Naive thymus-derived CD8-positive, alpha-beta T cell (primary cell): ENCODE measurements around the gene DARS1. TPM values are rescaled to one million over a fixed set of nuclear protein-coding genes. Genes with fewer than 3 reads are reported as not detected.
A peak's percentile ranks its signal among the peaks of the same experiment; 100 is the strongest.

ENCODE experiments used
- ATAC-seq, 2 donors: fragments of 150-1000 bp; cut with Tn5 transposase in 1 of 2; sonication (Bioruptor Pico), chemical (Tn5 transposase) in 1 of 2; 1 replicate in 1 of 2; 2 replicates in 1 of 2; pipeline ENCODE4 v1.10.0; 2021; ENCODE audit warnings: mild to moderate bottlenecking in 2 of 2, moderate library complexity in 2 of 2
- POLR2A ChIA-PET: fragments of 350-600 bp; sonication (Branson Sonifier 250); formaldehyde crosslinking; loops from one replicate; lab custom pipeline; 2021; ENCODE audit warnings: antibody characterized with exemption; lab: Charles Lee
- DNase-seq, 10 donors: peaks; one replicate each; pipeline versions ENCODE4 v3.0.0 to v3.0.0-alpha.2; 2020 to 2022
- H3K27ac Mint-ChIP-seq, 10 donors: one replicate each; pipeline ENCODE4 v1.8.0; 2020 to 2022; ENCODE audit warnings: mild to moderate bottlenecking in 10 of 10, mixed read lengths in 10 of 10, moderate library complexity in 4 of 10, inconsistent platforms in 1 of 10
- H3K27me3 Mint-ChIP-seq, 5 donors: one replicate each; pipeline ENCODE4 v1.8.0; 2021 to 2022; ENCODE audit warnings: mixed read lengths in 5 of 5
- H3K36me3 Mint-ChIP-seq, 3 donors: one replicate each; pipeline ENCODE4 v1.8.0; 2020 to 2022; ENCODE audit warnings: mixed read lengths in 3 of 3, mild to moderate bottlenecking in 2 of 3, inconsistent platforms in 1 of 3
- H3K4me1 Mint-ChIP-seq, 4 donors: one replicate each; pipeline ENCODE4 v1.8.0; 2021 to 2022; ENCODE audit warnings: mixed read lengths in 4 of 4
- H3K4me3 Mint-ChIP-seq, 10 donors: one replicate each; pipeline ENCODE4 v1.8.0; 2020 to 2022; ENCODE audit warnings: mild to moderate bottlenecking in 10 of 10, mixed read lengths in 10 of 10, moderate library complexity in 6 of 10, inconsistent platforms in 1 of 10
- H3K9me3 Mint-ChIP-seq, 9 donors: one replicate each; pipeline ENCODE4 v1.8.0; 2020 to 2022; ENCODE audit warnings: mixed read lengths in 9 of 9, mild to moderate bottlenecking in 3 of 9, inconsistent platforms in 1 of 9, moderate library complexity in 1 of 9
- polyA plus RNA-seq, 3 donors: library from polyadenylated mRNA; unstranded; fragments of 300-500 nt; fragmentation: Illumina TruSeq; gene quantifications; one replicate each; pipeline ENCODE4 v1.2.3, GENCODE V29; 2021
- total RNA-seq, 8 experiments: library from RNA in 2 of 8; stranded (reverse) in 2 of 8; gene quantifications; one replicate each; pipeline ENCODE4 v1.2.3 and lab custom pipeline; 2021 to 2026

The DARS1 gene
- total and polyA plus RNA-seq, 5 experiments from 2014 or later = 58.5 to 135 (median 129) TPM

DNA sequence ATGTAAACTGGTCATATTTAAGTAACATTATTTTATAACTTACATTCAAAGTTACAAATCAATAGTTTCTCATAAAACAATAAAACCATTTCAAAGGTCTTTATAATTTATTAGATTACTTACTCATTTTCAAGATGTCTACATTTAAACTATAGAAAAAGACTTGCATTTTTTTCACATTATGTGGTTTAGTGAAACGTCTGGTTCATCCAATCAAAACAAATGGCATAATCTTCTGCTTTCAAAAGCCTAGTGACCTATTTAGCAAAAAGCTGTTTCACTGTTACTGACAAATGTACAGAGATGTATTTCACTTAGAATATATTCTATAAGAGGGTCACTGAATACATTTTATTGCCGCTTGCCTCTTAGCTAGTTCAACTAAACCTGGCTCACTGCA lies 59.9 kb downstream of the DARS1 start:
- peak overlapping the region in 1 of 10 donors; percentile 55 for H3K27ac Mint-ChIP-seq
- H3K9me3 Mint-ChIP-seq = no peaks in the 10 kb centered on the region
- POLR2A ChIA-PET = no interaction called here
- H3K4me3 Mint-ChIP-seq = no peak overlapping the region
- H3K36me3 Mint-ChIP-seq = peaks cover 0 to 62% (median 2%) of the 10 kb centered on the region in 3 donors
- ATAC-seq = no peak
- peaks cover 0 to 6% (median under 1%) of the 10 kb centered on the region in 4 donors for H3K4me1 Mint-ChIP-seq
- no peaks in the 10 kb centered on the region for H3K27me3 Mint-ChIP-seq
- no peak for DNase-seq

DNA sequence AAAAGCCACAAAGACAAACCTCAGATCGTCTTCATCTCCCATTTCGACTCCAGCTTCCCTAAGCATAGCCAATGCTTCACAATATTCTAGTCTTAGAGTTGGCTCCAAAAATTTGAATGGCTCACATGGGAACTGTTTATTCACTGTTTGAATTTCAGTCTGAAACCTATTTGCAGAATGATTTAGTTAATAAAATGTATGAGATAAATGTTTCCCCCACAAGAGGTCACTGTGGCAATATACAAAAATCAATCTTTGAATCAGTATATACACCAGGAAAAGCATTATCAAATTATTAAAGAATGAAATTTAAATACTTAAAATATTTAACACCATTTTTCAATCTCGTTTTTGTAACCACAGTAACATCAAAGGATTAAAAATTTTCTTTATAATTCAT lies 69.2 kb downstream of the DARS1 start:
- POLR2A ChIA-PET = interaction anchor here (1.5 kb wide), 1 partner anchor 469 kb away, joined by 6 read pairs; no protein-coding TSS in a partner anchor
- no peaks in the 10 kb centered on the region for H3K27me3 Mint-ChIP-seq
- ATAC-seq (peak; percentile 64 to 70), DNase-seq (peak in 5 of 10 donors; percentile 3 to 62 (median 59))
- H3K27ac Mint-ChIP-seq = peak overlapping the region in 8 of 10 donors; percentile 43 to 80 (median 54)
- H3K4me1 Mint-ChIP-seq = peaks cover 0 to 7% (median 2%) of the 10 kb centered on the region in 4 donors
- peaks cover 0 to 30% (median 3%) of the 10 kb centered on the region in 3 donors for H3K36me3 Mint-ChIP-seq
- H3K9me3 Mint-ChIP-seq = no peaks in the 10 kb centered on the region
- H3K4me3 Mint-ChIP-seq = no peak overlapping the region

DNA sequence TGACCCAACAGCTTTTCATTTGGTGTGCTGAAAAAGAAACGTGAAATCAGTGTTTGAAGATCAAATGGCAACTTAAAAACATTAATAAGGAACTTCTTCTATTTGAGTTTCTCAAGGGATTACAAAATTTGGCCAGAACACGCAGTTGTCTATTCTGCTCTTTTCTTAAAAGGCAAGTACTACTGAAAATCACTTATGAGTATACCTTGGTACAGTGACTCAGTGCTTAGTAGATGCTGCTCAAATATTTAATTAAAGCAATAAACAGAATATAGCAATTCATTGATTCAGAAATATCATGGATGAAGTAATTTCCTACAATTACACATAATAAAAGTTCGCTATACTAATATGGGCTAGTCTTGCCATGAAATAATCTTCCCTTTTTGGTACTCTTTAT lies 70.9 kb downstream of the DARS1 start:
- ATAC-seq (no peak), DNase-seq (no peak)
- H3K4me1 Mint-ChIP-seq = peaks cover 0 to 7% (median 2%) of the 10 kb centered on the region in 4 donors
- H3K4me3 Mint-ChIP-seq = no peak overlapping the region
- peak overlapping the region in 2 of 10 donors; percentile 17 to 33 for H3K27ac Mint-ChIP-seq
- POLR2A ChIA-PET = interaction anchor here (0.6 to 2.0 kb wide), 3 partner anchors 70 to 470 kb away, joined by 3 to 6 read pairs (median 5); no protein-coding TSS in a partner anchor
- no peaks in the 10 kb centered on the region for H3K27me3 Mint-ChIP-seq
- H3K9me3 Mint-ChIP-seq = no peaks in the 10 kb centered on the region
- H3K36me3 Mint-ChIP-seq = peaks cover 0 to 36% (median 12%) of the 10 kb centered on the region in 3 donors

DNA sequence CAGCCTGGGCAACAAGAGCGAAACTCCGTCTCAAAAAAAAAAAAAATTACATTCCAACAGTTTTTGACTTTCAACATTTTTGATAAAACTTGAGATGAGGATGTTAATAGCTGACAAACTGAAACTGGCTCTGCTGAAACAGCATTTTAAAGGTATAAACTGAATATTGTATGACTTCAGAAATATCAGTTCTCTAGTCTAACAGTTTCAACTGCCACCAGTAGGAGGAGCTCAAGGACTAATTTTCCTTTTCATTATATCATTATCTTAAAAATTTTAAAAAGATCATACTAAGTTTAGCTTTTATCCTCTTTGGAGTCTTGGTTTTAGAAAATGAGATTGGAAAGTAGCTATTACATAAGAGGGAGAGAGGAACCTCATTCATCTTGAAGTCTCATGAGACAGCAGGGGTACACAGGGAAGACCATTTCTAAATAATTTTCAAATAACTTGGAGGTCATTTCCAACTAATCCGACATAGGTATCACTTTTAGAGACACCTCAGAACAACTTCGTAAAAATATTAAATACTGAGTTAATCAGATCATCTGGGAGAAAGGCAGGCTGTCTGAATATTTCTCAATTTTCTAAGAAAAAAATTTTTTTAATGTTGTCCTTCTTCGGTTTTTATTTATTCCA lies 71.6 kb downstream of the DARS1 start:
- ATAC-seq (peak; percentile 39 to 56), DNase-seq (peak in 9 of 10 donors; percentile 6 to 74 (median 52))
- Mint-ChIP-seq H3K4me3 (no peak overlapping the region), H3K4me1 (peaks cover 0 to 7% (median 2%) of the 10 kb centered on the region in 4 donors), H3K36me3 (peaks cover 0 to 40% (median 15%) of the 10 kb centered on the region in 3 donors), H3K27ac (peak overlapping the region in 8 of 10 donors; percentile 9 to 90 (median 33)), H3K9me3 (no peaks in the 10 kb centered on the region), H3K27me3 (no peaks in the 10 kb centered on the region)
- POLR2A ChIA-PET = interaction anchor here (0.6 to 2.0 kb wide), 4 partner anchors 71 to 471 kb away, joined by 3 to 6 read pairs (median 5); no protein-coding TSS in a partner anchor

DNA sequence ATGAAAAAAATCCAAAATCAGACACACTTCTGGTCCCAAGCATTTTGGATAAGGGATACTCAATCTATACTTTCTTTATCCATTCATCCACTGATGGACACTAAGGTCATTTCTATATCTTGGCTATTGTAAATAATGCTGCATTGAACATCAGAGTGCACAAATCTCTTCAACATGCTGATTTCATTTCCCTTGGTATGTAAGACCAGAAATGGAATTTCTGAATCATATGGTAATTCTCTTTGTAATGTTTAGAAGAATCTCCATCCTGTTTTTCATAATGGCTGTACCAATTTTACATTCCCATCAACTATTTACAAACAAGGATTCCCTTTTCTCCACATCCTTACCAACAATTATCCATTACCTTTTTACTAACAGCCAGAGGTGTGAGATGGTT lies 75.5 kb downstream of the DARS1 start:
- Mint-ChIP-seq H3K9me3 (no peaks in the 10 kb centered on the region), H3K27ac (peak overlapping the region in 1 of 10 donors; percentile 27), H3K27me3 (no peaks in the 10 kb centered on the region), H3K4me3 (no peak overlapping the region), H3K4me1 (peaks cover 0 to 3% (median 0%) of the 10 kb centered on the region in 4 donors), H3K36me3 (peaks cover 0 to 68% (median 21%) of the 10 kb centered on the region in 3 donors)
- ATAC-seq (no peak), DNase-seq (no peak)
- POLR2A ChIA-PET = no interaction called here

DNA sequence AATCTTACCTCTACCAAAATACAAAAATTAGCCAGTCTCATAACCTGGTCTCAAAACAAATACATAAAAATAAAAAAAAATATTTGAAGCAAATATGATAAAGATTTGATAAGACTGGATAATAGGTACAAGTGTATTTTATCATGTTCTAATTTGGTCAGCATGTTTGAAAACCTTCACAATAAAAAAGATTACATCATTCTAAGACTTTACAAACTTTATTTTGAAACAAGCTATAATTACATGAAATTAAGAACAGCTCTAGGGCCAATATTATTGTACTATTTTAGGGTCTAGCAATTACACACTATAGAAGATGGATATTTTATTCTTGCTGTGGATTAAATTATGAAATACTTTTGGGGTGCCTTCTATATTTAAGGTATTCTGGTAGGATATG lies 79.7 kb downstream of the DARS1 start:
- Mint-ChIP-seq H3K36me3 (peaks cover 0 to 74% (median 18%) of the 10 kb centered on the region in 3 donors), H3K27ac (no peak overlapping the region), H3K4me3 (no peak overlapping the region), H3K27me3 (no peaks in the 10 kb centered on the region), H3K9me3 (no peaks in the 10 kb centered on the region), H3K4me1 (no peaks in the 10 kb centered on the region)
- POLR2A ChIA-PET = no interaction called here
- DNase-seq (no peak), ATAC-seq (no peak)

DNA sequence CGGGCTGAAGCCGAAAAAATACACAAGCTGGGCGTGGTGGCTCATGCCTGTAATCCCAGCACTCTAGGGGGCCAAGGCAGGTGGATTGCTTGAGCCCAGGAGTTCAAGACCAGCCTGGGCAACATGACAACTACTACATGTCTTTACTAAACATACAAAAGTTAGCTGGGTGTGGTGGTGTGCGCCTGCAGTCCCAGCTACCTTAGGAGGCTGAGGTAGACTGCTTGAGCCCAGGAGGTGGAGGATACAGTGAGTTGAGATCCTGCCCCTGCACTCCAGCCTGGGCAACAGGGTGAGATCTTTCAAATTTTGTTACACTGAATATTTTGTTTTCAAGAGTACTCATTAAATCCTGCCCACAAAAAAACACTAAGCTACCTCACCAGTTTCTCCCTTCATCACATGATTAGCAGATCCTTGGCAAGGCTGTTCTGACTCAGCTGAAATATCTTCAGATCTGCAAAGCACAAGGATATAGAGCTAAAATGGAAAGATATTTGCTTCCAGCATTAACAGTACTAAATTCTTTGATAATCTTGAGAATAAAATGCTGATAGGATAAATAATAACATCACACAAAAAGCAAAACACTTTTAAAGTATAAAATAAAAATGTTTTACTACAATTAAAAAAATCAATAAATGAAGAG lies 81.0 kb downstream of the DARS1 start:
- no peak overlapping the region for H3K4me3 Mint-ChIP-seq
- no peaks in the 10 kb centered on the region for H3K27me3 Mint-ChIP-seq
- no peak for DNase-seq
- peak overlapping the region in 2 of 10 donors; percentile 64 to 74 for H3K27ac Mint-ChIP-seq
- peaks cover 0 to 65% (median 9%) of the 10 kb centered on the region in 3 donors for H3K36me3 Mint-ChIP-seq
- no peaks in the 10 kb centered on the region for H3K9me3 Mint-ChIP-seq
- POLR2A ChIA-PET = interaction anchor here (0.9 kb wide), 1 partner anchor 467 kb away, joined by 3 read pairs; no protein-coding TSS in a partner anchor
- no peak for ATAC-seq
- H3K4me1 Mint-ChIP-seq = no peaks in the 10 kb centered on the region

DNA sequence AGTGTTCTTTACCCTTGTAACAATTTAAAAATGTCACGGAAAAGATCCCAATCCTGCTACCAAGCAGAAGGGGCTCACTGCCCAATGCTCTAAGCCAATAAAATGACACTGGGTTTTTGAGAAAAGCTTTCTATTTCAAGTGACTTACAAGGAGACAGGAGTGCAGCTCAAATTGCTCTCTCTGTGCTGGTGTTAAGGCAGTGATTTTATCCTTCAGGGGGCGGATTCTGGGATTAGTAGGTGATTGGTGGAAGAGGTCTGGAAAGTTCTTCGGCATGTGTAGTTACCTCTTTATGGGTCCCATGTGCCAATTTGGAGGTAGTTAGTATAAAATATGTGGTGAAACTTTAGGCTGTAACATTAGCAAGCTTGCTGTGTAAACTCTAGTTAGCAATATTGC lies 81.8 kb downstream of the DARS1 start:
- POLR2A ChIA-PET = no interaction called here
- H3K27ac Mint-ChIP-seq = peak overlapping the region in 2 of 10 donors; percentile 34 to 45
- peaks cover 0 to 58% (median 6%) of the 10 kb centered on the region in 3 donors for H3K36me3 Mint-ChIP-seq
- H3K4me1 Mint-ChIP-seq = peaks cover 0 to 2% (median 0%) of the 10 kb centered on the region in 4 donors
- ATAC-seq = no peak
- no peak for DNase-seq
- H3K4me3 Mint-ChIP-seq = no peak overlapping the region
- no peaks in the 10 kb centered on the region for H3K27me3 Mint-ChIP-seq
- no peaks in the 10 kb centered on the region for H3K9me3 Mint-ChIP-seq

DNA sequence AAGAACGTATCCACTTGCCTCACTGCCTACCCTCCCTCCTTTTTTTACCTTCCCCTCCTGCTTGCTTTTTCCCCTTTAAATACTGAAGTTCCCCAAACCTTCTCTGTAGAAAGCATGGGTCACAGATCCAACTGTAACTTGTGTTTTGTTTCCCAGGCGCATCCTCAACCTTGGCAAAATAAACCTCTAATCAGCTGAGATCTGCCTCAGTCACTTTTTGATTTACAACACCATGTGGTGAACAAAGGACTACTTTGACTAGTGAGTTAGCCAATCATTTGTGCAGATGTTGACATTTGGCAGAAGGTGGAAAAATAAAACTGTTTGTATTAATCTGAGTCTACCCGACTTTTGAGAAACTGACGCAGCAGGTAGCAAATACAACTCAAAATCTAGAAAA lies 85.9 kb downstream of the DARS1 start:
- POLR2A ChIA-PET = no interaction called here
- H3K4me1 Mint-ChIP-seq = peaks cover 0 to 2% (median 0%) of the 10 kb centered on the region in 4 donors
- H3K27me3 Mint-ChIP-seq = no peaks in the 10 kb centered on the region
- no peaks in the 10 kb centered on the region for H3K9me3 Mint-ChIP-seq
- H3K36me3 Mint-ChIP-seq = peaks cover 0 to 26% (median 2%) of the 10 kb centered on the region in 3 donors
- no peak for DNase-seq
- H3K27ac Mint-ChIP-seq = no peak overlapping the region
- ATAC-seq = no peak
- no peak overlapping the region for H3K4me3 Mint-ChIP-seq

DNA sequence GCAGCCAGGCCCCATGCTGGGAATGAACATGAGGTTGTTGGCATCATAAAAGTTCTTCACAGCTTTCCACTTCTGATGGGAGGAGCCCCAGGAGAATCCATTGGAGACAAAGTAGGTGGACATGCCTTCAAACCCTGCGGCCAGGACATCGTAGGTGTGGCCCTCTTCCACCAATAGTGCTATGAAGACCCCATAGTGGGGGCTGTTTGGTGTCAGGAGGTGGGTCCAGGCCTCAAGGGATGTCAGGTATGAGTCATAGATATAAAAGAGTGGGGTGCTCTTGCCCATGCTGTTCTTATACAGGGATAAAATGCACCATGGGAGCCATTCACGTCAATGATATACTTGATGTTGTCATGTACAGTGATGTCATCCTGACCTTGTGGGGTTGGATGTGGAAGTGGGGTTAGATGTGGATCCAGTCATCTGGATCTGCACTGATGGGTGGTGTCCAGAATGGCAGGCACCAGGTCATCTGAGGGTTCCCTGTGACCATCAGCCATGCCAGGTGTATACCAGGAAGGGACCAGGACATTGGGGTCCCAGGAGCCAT lies 87.1 kb downstream of the DARS1 start:
- Mint-ChIP-seq H3K4me1 (peaks cover 0 to 2% (median 0%) of the 10 kb centered on the region in 4 donors), H3K36me3 (peaks cover 0 to 17% (median 2%) of the 10 kb centered on the region in 3 donors), H3K9me3 (no peaks in the 10 kb centered on the region), H3K4me3 (no peak overlapping the region), H3K27me3 (no peaks in the 10 kb centered on the region), H3K27ac (no peak overlapping the region)
- ATAC-seq = no peak
- POLR2A ChIA-PET = interaction anchor here (0.6 kb wide), 1 partner anchor 113 kb away, joined by 6 read pairs; no protein-coding TSS in a partner anchor
- no peak for DNase-seq

DNA sequence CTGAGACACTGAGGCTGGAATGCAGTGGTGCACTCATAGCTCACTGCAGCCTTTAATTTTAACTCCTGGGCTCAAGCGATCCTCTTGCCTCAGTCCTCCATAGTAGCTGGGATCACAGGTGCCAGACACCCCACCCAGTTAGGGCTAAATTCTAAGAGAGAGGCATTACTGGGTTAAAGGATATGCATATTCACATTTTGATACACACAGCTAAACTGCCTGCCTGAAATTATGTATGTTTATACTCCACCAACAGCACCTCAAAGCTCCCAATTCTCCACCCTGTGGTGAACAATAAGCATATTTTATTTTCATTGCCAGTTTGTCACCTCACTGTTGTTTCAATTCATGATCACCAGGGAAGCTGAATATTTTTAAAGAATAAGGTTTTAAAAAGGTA lies 90.5 kb downstream of the DARS1 start:
- H3K4me1 Mint-ChIP-seq = peaks cover 0 to 2% (median 0%) of the 10 kb centered on the region in 4 donors
- no peaks in the 10 kb centered on the region for H3K9me3 Mint-ChIP-seq
- peaks cover 0 to 3% (median 2%) of the 10 kb centered on the region in 3 donors for H3K36me3 Mint-ChIP-seq
- no peaks in the 10 kb centered on the region for H3K27me3 Mint-ChIP-seq
- DNase-seq (no peak), ATAC-seq (no peak)
- POLR2A ChIA-PET = interaction anchor here (0.7 kb wide), 2 partner anchors 12 to 454 kb away, joined by 3 to 7 read pairs; no protein-coding TSS in a partner anchor
- no peak overlapping the region for H3K27ac Mint-ChIP-seq
- H3K4me3 Mint-ChIP-seq = no peak overlapping the region

DNA sequence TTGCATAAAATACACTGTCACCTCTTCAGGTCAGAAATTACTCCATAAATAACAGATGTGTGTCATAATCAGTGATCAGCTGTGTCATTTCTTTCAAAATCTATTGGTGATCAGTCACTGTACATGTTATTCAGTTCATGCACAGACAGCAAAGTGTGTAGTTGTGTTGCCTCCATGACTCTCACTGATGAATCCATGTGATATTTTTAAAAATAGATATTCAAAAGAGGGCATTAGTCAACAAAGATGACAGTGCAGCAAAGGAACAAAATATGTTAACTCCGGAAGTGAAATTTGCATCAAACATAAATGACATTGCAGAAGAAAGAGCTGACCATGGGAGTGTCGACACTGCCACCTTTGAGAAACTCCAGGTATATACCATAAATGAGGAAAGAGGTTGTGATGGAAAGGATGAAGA lies 92.0 kb downstream of the DARS1 start:
- H3K9me3 Mint-ChIP-seq = no peaks in the 10 kb centered on the region
- no peak overlapping the region for H3K4me3 Mint-ChIP-seq
- H3K27ac Mint-ChIP-seq = no peak overlapping the region
- H3K27me3 Mint-ChIP-seq = no peaks in the 10 kb centered on the region
- no peak for ATAC-seq
- DNase-seq = no peak
- H3K36me3 Mint-ChIP-seq = peaks cover 0 to 2% (median 0%) of the 10 kb centered on the region in 3 donors
- H3K4me1 Mint-ChIP-seq = peaks cover 0 to under 1% (median 0%) of the 10 kb centered on the region in 4 donors
- POLR2A ChIA-PET = no interaction called here
